ENCODE results near the gene ISCA1. TPM values are rescaled to one million over a fixed set of nuclear protein-coding genes. Genes with fewer than 3 reads are reported as not detected.

ISCA1 gene
- total RNA-seq (2022; extraction: Qiagen RNA extraction) = 42.2 to 50.3 TPM (median 44.3 TPM) in 5 replicates

DNA sequence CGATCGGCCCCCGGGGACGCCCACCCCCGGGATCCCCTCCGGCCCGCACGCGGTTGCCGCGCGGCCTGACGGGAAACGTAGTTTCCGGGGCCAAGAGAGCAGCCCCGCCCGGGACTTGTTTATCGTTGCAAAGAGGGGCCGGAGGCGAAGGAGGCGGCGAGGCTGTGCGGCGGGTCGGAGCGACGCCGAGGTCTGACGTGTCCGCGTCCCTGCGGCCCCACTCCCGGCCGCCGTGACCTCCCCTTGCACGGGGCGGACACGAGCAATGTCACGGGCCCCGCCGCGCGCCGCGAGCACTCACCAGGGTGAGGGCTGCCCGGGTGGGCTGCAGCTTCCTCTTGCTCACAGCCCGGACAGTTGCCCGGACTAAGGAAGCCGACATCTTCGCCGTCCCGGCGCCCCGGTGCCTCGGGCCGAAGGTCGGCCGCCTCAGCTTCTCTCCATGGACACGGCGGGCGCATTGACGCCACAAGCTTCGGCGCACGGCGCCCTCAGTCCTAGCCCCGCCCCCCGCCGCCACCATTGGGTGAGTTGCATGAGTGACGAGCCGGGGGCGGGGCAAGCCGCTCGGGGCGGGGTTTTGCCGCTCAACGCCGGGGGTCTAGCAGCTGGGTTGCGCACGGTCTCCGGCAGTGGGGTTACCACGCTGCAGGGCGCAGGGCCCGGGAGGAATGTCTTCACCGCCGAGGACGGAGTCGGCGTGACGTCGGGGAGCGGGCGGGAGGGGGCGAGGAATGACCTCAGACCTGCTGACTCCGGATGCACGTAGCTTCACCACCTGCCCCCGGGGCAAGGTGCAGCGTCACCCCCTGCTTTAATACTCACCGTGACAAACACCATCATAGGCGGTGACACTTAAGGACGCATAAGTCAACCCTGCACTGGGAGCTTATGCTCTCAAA is at the start of gene ISCA1:
TSS of gene ISCA1 (minus strand) at position 462 of the 902 bp plus-strand sequence. CDS start at position 382, 80 bp downstream.

DNA sequence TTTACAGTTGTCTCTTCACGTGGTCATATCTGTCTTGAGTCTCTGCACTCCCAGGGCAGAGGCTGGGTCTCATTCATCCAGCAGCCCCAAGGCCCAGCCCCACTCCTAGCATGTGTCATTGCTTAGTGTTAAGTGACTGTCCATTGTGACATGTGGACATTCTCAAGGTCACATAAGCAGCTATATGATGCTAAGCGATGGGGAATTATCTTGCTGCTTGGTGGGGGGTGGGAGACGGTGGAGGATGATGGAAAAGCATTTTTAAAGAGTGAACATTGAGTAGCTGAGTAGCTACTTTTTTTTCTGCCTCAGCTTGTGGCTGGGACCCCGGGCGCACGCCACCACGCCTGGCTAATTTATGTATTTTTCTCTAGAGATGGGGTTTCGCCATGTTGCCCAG is 22.8 kb downstream of the ISCA1 start, which contains the start of gene C9orf153:
TSS of gene C9orf153 (minus strand) at position 101 of the 400 bp plus-strand sequence. CDS start 30,054 bp downstream, outside the sequence.

Other genes starting within 250 kb of the ISCA1 start
- 103 to 115 TPM (median 108 TPM) in 5 replicates for gene GOLM1, start 183.0 kb downstream of the ISCA1 start, total RNA-seq (2022; extraction: Qiagen RNA extraction)
- gene C9orf153, start 22.9 kb downstream of the ISCA1 start, total RNA-seq (2022; extraction: Qiagen RNA extraction) = 0.05 to 0.39 TPM (median 0.20 TPM) in 4 of 5 replicates, not detected in the other
- 10.0 to 16.1 TPM (median 11.7 TPM) in 5 replicates for gene TUT7, start 71.9 kb upstream of the ISCA1 start, total RNA-seq (2022; extraction: Qiagen RNA extraction)

Measured in A549 treated with AZD2906 at 1 μM for 4 hours (cell line).